K562 (cell line): Measurements from ENCODE around the gene GCN1. TPM values are rescaled to one million over a fixed set of nuclear protein-coding genes. Genes with fewer than 3 reads are reported as not detected.

Experiments used
- BCOR ChIP-seq: fragments of 450-650 bp; IDR thresholded peaks from 2 replicates; pipeline ENCODE4 v1.6.1; 2016
- CBFA2T2 ChIP-seq: fragments of 450-650 bp; conservative IDR thresholded peaks from 2 replicates; pipeline ENCODE4 v1.6.1; 2017; ENCODE audit warnings: mild to moderate bottlenecking
- CBFA2T3 ChIP-seq: fragments of 450-650 bp; IDR thresholded peaks from 2 replicates; pipeline ENCODE4 v1.6.1; 2017
- CBX3 ChIP-seq, 2 experiments: IDR thresholded peaks; 1 replicate in 1 of 2; 2 replicates in 1 of 2; pipeline ENCODE4 v1.6.1; 2012; ENCODE audit warnings: inconsistent platforms in 2 of 2, low read length in 2 of 2, borderline replicate concordance in 1 of 2, control low read depth in 1 of 2
- FOXM1 ChIP-seq, 2 experiments: fragments of 450-650 bp in 1 of 2; sonication (generic) in 1 of 2; formaldehyde crosslinking in 1 of 2; IDR thresholded peaks; 2 replicates each; pipeline versions ENCODE4 v1.6.1 to v1.9.0; 2017 to 2022; ENCODE audit warnings: low read depth in 2 of 2, mild to moderate bottlenecking in 2 of 2, missing genetic modification reagents in 1 of 2, moderate library complexity in 1 of 2
- GATA2 ChIP-seq: sonication (generic); formaldehyde crosslinking; IDR thresholded peaks from 2 replicates; pipeline ENCODE4 v1.4.0; 2020; ENCODE audit warnings: mild to moderate bottlenecking, missing genetic modification reagents
- MTA1 ChIP-seq: fragments of 450-650 bp; IDR thresholded peaks from 2 replicates; pipeline ENCODE4 v1.6.1; 2017; ENCODE audit warnings: borderline replicate concordance
- NCOR1 ChIP-seq: fragments of 450-650 bp; IDR thresholded peaks from 2 replicates; pipeline ENCODE4 v1.6.1; 2016; ENCODE audit warnings: mild to moderate bottlenecking, moderate library complexity
- NEUROD1 ChIP-seq: fragments of 150-350 bp; IDR thresholded peaks from 2 replicates; pipeline ENCODE4 v1.6.1; 2014; ENCODE audit warnings: borderline replicate concordance, low read length, low read depth; ENCODE audit not compliant: partially characterized antibody
- NFIC ChIP-seq: fragments of 450-650 bp; IDR thresholded peaks from 2 replicates; pipeline ENCODE4 v1.6.1; 2017; ENCODE audit warnings: mild to moderate bottlenecking, inconsistent platforms
- POLR2AphosphoS2 ChIP-seq: IDR thresholded peaks from 2 replicates; pipeline ENCODE4 v1.6.1; 2012; ENCODE audit warnings: low read length, improper control_type of control experiment
- PPARD ChIP-seq: fragments of 250-450 bp; sonication (Bioruptor Pico); IDR thresholded peaks from 2 replicates; pipeline ENCODE4 v1.8.0; 2022; ENCODE audit warnings: inconsistent platforms, mild to moderate bottlenecking, moderate library complexity
- PREB ChIP-seq: sonication (generic); formaldehyde crosslinking; IDR thresholded peaks from 2 replicates; pipeline ENCODE4 v1.8.1; 2023; ENCODE audit warnings: mild to moderate bottlenecking, missing genetic modification reagents
- RCOR1 ChIP-seq, 2 experiments: IDR thresholded peaks; 2 replicates each; pipeline ENCODE4 v1.6.1; 2012; ENCODE audit warnings: low read depth in 2 of 2, low read length in 2 of 2, borderline replicate concordance in 1 of 2, improper control_type of control experiment in 1 of 2
- SFPQ ChIP-seq: fragments of 200-400 bp; formaldehyde crosslinking; IDR thresholded peaks from 2 replicates; pipeline ENCODE4 v1.6.1; 2017; ENCODE audit warnings: mild to moderate bottlenecking, low read depth, low read length, moderate library complexity
- SMAD1 ChIP-seq: fragments of 150-350 bp; IDR thresholded peaks from 2 replicates; pipeline ENCODE4 v1.6.1; 2014; ENCODE audit warnings: low read length, low read depth; ENCODE audit not compliant: partially characterized antibody
- SMARCE1 ChIP-seq: fragments of 450-650 bp; IDR thresholded peaks from 2 replicates; pipeline ENCODE4 v1.7.1; 2016; ENCODE audit warnings: mild to moderate bottlenecking
- TAF1 ChIP-seq: IDR thresholded peaks from 2 replicates; pipeline ENCODE4 v1.6.1; 2011; ENCODE audit warnings: mild to moderate bottlenecking, low read length, moderate library complexity; ENCODE audit not compliant: insufficient read depth, control insufficient read depth, severe bottlenecking; ENCODE audit errors: extremely low read depth
- TCF3 ChIP-seq: sonication (generic); formaldehyde crosslinking; IDR thresholded peaks from 2 replicates; pipeline ENCODE4 v1.4.0; 2020; ENCODE audit warnings: mild to moderate bottlenecking, missing genetic modification reagents
- TEAD1 ChIP-seq, 2 experiments: fragments of 450-650 bp in 1 of 2; sonication (generic) in 1 of 2; formaldehyde crosslinking; IDR thresholded peaks; 2 replicates each; pipeline versions ENCODE4 v1.4.0 to v1.8.0; 2020 to 2022; ENCODE audit warnings: mild to moderate bottlenecking in 2 of 2, missing genetic modification reagents in 1 of 2
- TEAD2 ChIP-seq: fragments of 450-650 bp; IDR thresholded peaks from 2 replicates; pipeline ENCODE4 v1.6.1; 2016; ENCODE audit warnings: missing genetic modification characterization, control low read depth, missing compliant biosample characterization
- TOE1 ChIP-seq, 2 experiments: fragments of 450-650 bp in 1 of 2; sonication (generic) in 1 of 2; formaldehyde crosslinking in 1 of 2; IDR thresholded peaks; 2 replicates each; pipeline versions ENCODE4 v1.7.1 to v1.8.0; 2016 to 2022; ENCODE audit warnings: borderline replicate concordance in 2 of 2, mild to moderate bottlenecking in 2 of 2, antibody characterized with exemption in 1 of 2, inconsistent platforms in 1 of 2, low read depth in 1 of 2, missing genetic modification reagents in 1 of 2, moderate library complexity in 1 of 2
- ZNF311 ChIP-seq: fragments of 250-450 bp; sonication (Bioruptor Pico); IDR thresholded peaks from 2 replicates; pipeline ENCODE4 v1.4.0; 2020; ENCODE audit warnings: mild to moderate bottlenecking, moderate library complexity
- polyA plus RNA-seq, 8 experiments: library from polyadenylated mRNA; depleted of rRNA in 4 of 8; stranded (reverse) in 5 of 8; unstranded in 3 of 8; fragments of >200 nt; fragmentation: Nextera tagmentation in 2 of 8; fragmentation: Illumina TruSeq in 1 of 8; extraction: Ambion mirVana in 2 of 8; extraction: Trizol in 1 of 8; gene quantifications; 2 replicates each; pipeline versions ENCODE4 v1.2.1 to v1.2.3, GENCODE V29; 2011 to 2014; ENCODE audit warnings: inconsistent platforms in 1 of 8, missing spikeins in 1 of 8
- total RNA-seq, 7 experiments: library from RNA; depleted of rRNA in 6 of 7; stranded (reverse); fragments of >200 nt in 6 of 7; fragmentation: Illumina TruSeq in 2 of 7; extraction: Trizol in 2 of 7; gene quantifications; 2 replicates each; pipeline versions ENCODE4 v1.2.1 to v1.2.3, GENCODE V29; 2011 to 2021; ENCODE audit warnings: low replicate concordance in 1 of 7
- TF ChIP-seq, protein P1 (sequence below): IDR thresholded peaks from 2 replicates; pipeline ENCODE4 v1.6.1; 2012; ENCODE audit warnings: low read depth, low read length, improper control_type of control experiment, borderline replicate concordance

The GCN1 gene
- total and polyA plus RNA-seq, 9 of the 15 experiments (the other 6 are each of a cell fraction or from before 2014, with no cell fraction given), result 11.9 to 190 (median 51.7) TPM

- TF ChIP-seq SFPQ, result no peak
- TF ChIP-seq TEAD2, result peak; percentile 71; the same call in 1 of the 2 replicates
- peak; percentile 91 for TF ChIP-seq CBFA2T2
- peak; percentile 70; the same call in 1 of the 2 replicates for TF ChIP-seq SMARCE1
- TF ChIP-seq MTA1, result no peak
- no peak for TF ChIP-seq POLR2AphosphoS2
- TF ChIP-seq TOE1 (IDR thresholded peaks at IDR 0.05; ENCODE audit: borderline replicate concordance), result 0 out of 2 replicates have a peak, but pooled peaks have one; percentile 4
- TF ChIP-seq TOE1 (CRISPR knock-in tag; IDR thresholded peaks at IDR 0.05; ENCODE audit: borderline replicate concordance, low read depth), result no peak
- TF ChIP-seq SMAD1, result peak; percentile 93
- TF ChIP-seq CBFA2T3, result peak; percentile 94
- TF ChIP-seq, protein P1, sequence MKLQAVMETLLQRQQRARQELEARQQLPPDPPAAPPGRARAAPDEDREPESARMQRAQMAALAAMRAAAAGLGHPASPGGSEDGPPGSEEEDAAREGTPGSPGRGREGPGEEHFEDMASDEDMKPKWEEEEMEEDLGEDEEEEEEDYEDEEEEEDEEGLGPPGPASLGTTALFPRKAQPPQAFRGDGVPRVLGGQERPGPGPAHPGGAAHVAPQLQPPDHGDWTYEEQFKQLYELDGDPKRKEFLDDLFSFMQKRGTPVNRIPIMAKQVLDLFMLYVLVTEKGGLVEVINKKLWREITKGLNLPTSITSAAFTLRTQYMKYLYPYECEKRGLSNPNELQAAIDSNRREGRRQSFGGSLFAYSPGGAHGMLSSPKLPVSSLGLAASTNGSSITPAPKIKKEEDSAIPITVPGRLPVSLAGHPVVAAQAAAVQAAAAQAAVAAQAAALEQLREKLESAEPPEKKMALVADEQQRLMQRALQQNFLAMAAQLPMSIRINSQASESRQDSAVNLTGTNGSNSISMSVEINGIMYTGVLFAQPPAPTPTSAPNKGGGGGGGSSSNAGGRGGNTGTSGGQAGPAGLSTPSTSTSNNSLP, result peak; percentile 97
- peak in 1 of 2 experiments; percentile 90; a peak in 2 of 4 replicates for TF ChIP-seq TEAD1 (CRISPR knock-in tag; IDR thresholded peaks at IDR 0.05)
- peak; percentile 83 for TF ChIP-seq TCF3 (CRISPR knock-in tag)
- peak; percentile 40 for TF ChIP-seq NEUROD1
- TF ChIP-seq ZNF311 (CRISPR knock-in tag), result no peak
- TF ChIP-seq BCOR, result peak; percentile 62; the same call in 1 of the 2 replicates
- TF ChIP-seq NFIC, result peak; percentile 99
- TF ChIP-seq PREB (CRISPR knock-in tag), result no peak
- peak in 1 of 2 experiments; percentile 85; a peak in 3 of 4 replicates for TF ChIP-seq RCOR1 (IDR thresholded peaks at IDR 0.05; ENCODE audit: borderline replicate concordance in 1 of 2, low read depth in 2 of 2, low read length in 2 of 2)
- TF ChIP-seq PPARD (CRISPR knock-in tag), result no peak
- TF ChIP-seq CBX3 (IDR thresholded peaks at IDR 0.05; ENCODE audit: borderline replicate concordance in 1 of 2, low read length in 2 of 2), result 0 out of 3 replicates have a peak, but pooled peaks of 1 of the 2 experiments have one; percentile 7
- TF ChIP-seq FOXM1 (IDR thresholded peaks at IDR 0.05; ENCODE audit: low read depth), result peak; percentile 66
- TF ChIP-seq FOXM1 (CRISPR knock-in tag; IDR thresholded peaks at IDR 0.05; ENCODE audit: low read depth), result no peak
- peak; percentile 35 for TF ChIP-seq TAF1
- peak; percentile 88 for TF ChIP-seq NCOR1
- TF ChIP-seq GATA2 (CRISPR knock-in tag), result no peak
These were observed 34.6 kb upstream of the GCN1 start (continued) for GRCh38 chr12:120229071-120229486.
